Trophoblast cell (in vitro differentiated cells and primary cell): Measurements from ENCODE around the gene WDR54.

Experiments
- DNase-seq, 2 donors: peaks; one replicate each; pipeline ENCODE4 v3.0.0-alpha.2; 2016
- H2AFZ ChIP-seq: 2 replicates; pipeline ENCODE4 v1.6.1; 2013; ENCODE audit warnings: low read length, moderate library complexity, mild to moderate bottlenecking; ENCODE audit not compliant: insufficient read depth, poor library complexity
- H2AK5ac ChIP-seq: 2 replicates; pipeline ENCODE4 v1.6.1; 2013; ENCODE audit warnings: mild to moderate bottlenecking, low read length
- H2BK120ac ChIP-seq: 2 replicates; pipeline ENCODE4 v1.6.1; 2013; ENCODE audit warnings: low read length, mild to moderate bottlenecking, moderate library complexity; ENCODE audit not compliant: insufficient read depth, poor library complexity
- H2BK12ac ChIP-seq: 2 replicates; pipeline ENCODE4 v1.6.1; 2013; ENCODE audit warnings: mild to moderate bottlenecking, low read length, moderate library complexity
- H2BK5ac ChIP-seq: 2 replicates; pipeline ENCODE4 v1.6.1; 2013; ENCODE audit warnings: low read length, low read depth, moderate library complexity, mild to moderate bottlenecking; ENCODE audit not compliant: poor library complexity
- H3K14ac ChIP-seq: 2 replicates; pipeline ENCODE4 v1.6.1; 2013; ENCODE audit warnings: mild to moderate bottlenecking, low read length
- H3K18ac ChIP-seq: 2 replicates; pipeline ENCODE4 v1.6.1; 2013; ENCODE audit warnings: mild to moderate bottlenecking, low read length
- H3K23ac ChIP-seq: 2 replicates; pipeline ENCODE4 v1.6.1; 2013; ENCODE audit warnings: low read length
- H3K27ac ChIP-seq: 2 replicates; pipeline ENCODE4 v1.5.1; 2013; ENCODE audit warnings: low read depth, mild to moderate bottlenecking, inconsistent platforms, low read length, moderate library complexity
- H3K27me3 ChIP-seq: 2 replicates; pipeline ENCODE4 v1.6.1; 2013; ENCODE audit warnings: inconsistent platforms, mild to moderate bottlenecking, low read length, moderate library complexity; ENCODE audit not compliant: insufficient read depth
- H3K36me3 ChIP-seq, 2 experiments: 1 replicate in 1 of 2; 2 replicates in 1 of 2; pipeline ENCODE4 v1.6.1; 2013; ENCODE audit warnings: low read length in 2 of 2, mild to moderate bottlenecking in 2 of 2, moderate library complexity in 1 of 2; ENCODE audit not compliant: insufficient read depth in 2 of 2, control insufficient read depth in 1 of 2
- H3K4ac ChIP-seq: 2 replicates; pipeline ENCODE4 v1.6.1; 2013; ENCODE audit warnings: low read depth, mild to moderate bottlenecking, low read length, moderate library complexity
- H3K4me1 ChIP-seq, 2 experiments: 1 replicate in 1 of 2; 2 replicates in 1 of 2; pipeline ENCODE4 v1.6.1; 2013; ENCODE audit warnings: low read length in 2 of 2, mild to moderate bottlenecking in 2 of 2, moderate library complexity in 1 of 2; ENCODE audit not compliant: insufficient read depth in 2 of 2, control insufficient read depth in 1 of 2
- H3K4me2 ChIP-seq: 2 replicates; pipeline ENCODE4 v1.6.1; 2013; ENCODE audit warnings: inconsistent platforms, mild to moderate bottlenecking, low read length, moderate library complexity
- H3K4me3 ChIP-seq: 2 replicates; pipeline ENCODE4 v1.5.1; 2013; ENCODE audit warnings: mild to moderate bottlenecking, low read depth, low read length, inconsistent platforms
- H3K79me1 ChIP-seq: one replicate; pipeline ENCODE4 v1.6.1; 2013; ENCODE audit warnings: low read length
- H3K79me2 ChIP-seq: 2 replicates; pipeline ENCODE4 v1.6.1; 2013; ENCODE audit warnings: low read length, mild to moderate bottlenecking; ENCODE audit not compliant: control insufficient read depth, insufficient read depth, poor library complexity
- H3K9ac ChIP-seq: 2 replicates; pipeline ENCODE4 v1.6.1; 2013; ENCODE audit warnings: mild to moderate bottlenecking, low read length
- H3K9me3 ChIP-seq: 2 replicates; pipeline ENCODE4 v1.6.1; 2013; ENCODE audit warnings: low read depth, mild to moderate bottlenecking, control low read depth, inconsistent platforms, low read length; ENCODE audit not compliant: insufficient read depth
- H4K12ac ChIP-seq: 2 replicates; pipeline ENCODE4 v1.6.1; 2013; ENCODE audit warnings: low read depth, mild to moderate bottlenecking, low read length, moderate library complexity
- H4K8ac ChIP-seq: 2 replicates; pipeline ENCODE4 v1.6.1; 2013; ENCODE audit warnings: low read depth, mild to moderate bottlenecking, low read length, moderate library complexity
- H4K91ac ChIP-seq: one replicate; pipeline ENCODE4 v1.6.1; 2013; ENCODE audit warnings: low read depth, mild to moderate bottlenecking, low read length, moderate library complexity
- WGBS: extraction: QIAGEN DNeasy Blood & Tissue Kit; methylation state at CpG from one replicate; pipeline ENCODE4 v1.1.7; 2013; ENCODE audit warnings: missing lambda C conversion rate; ENCODE audit not compliant: insufficient read length, insufficient coverage; ENCODE audit errors: extremely low coverage; 5-methylcytosine and 5-hydroxymethylcytosine counted together

The WDR54 gene

DNA sequence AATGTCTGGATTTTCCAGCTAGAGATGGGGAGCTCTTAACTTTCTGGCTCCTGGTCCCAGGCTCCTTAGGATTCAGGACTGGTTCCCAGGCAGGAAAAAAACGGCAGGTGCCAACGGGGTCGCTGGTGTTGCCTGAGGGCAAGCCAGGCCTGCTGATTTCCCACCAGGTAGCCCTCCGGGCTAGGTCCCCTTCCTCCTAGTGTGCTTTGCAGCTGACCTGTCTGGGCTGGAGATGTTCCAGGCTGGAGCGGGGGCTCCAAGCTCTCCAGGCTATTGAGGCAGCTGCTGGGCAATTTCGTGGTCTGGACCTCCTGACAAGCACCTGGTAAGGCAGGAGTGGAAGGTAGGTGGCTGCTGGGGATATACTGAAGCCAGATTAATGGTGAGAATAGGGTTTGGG, 53.0 kb downstream of the WDR54 start:
- Histone ChIP-seq H2BK12ac (no peak overlapping the region), H3K36me3 (peaks cover 19% of the 10 kb centered on the region in 2 experiments), H3K4me1 (peaks cover 5 to 7% of the 10 kb centered on the region in 2 experiments), H3K4me3 (no peak overlapping the region), H2BK5ac (no peak overlapping the region), H3K4ac (no peak overlapping the region), H3K18ac (no peak overlapping the region), H4K8ac (no peak overlapping the region), H4K12ac (no peak overlapping the region), H3K79me1 (peaks cover 9% of the 10 kb centered on the region), H3K27me3 (no peaks in the 10 kb centered on the region), H2AFZ (no peak overlapping the region), H3K14ac (no peak overlapping the region), H3K27ac (no peak overlapping the region), H2BK120ac (no peak overlapping the region), H2AK5ac (no peak overlapping the region), H3K9ac (no peak overlapping the region), H3K4me2 (no peak overlapping the region), H4K91ac (no peak overlapping the region), H3K79me2 (peaks cover 3% of the 10 kb centered on the region), H3K9me3 (peaks cover 1% of the 10 kb centered on the region), H3K23ac (no peak overlapping the region)
- no CpG with 5 or more reads among the region's 6 CpGs for WGBS
- DNase-seq, result no peak

DNA sequence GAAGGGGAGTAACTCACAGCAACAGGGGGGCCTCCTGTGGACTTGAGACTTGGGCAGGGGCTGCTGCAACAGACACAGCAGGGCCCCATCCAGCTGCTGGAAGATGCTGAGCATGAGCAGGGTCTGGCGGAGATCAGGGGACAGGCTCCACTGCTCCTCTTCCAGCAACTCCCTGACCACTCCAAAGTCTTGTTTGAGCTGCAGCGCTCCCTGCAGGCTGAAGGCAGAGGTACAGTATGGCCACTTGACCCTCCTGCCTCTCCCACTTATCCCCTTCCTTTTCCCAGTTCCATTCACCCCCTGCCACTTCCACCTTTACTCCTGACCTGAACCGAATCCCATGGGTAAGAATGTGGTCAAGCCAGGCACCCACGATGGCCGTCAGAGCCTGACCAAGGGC, 53.4 kb downstream of the WDR54 start:
- H2BK5ac ChIP-seq, result no peak overlapping the region
- no peaks in the 10 kb centered on the region for H3K27me3 ChIP-seq
- no peak overlapping the region for H3K27ac ChIP-seq
- H3K18ac ChIP-seq, result no peak overlapping the region
- H3K9me3 ChIP-seq, result peaks cover 1% of the 10 kb centered on the region
- no peak overlapping the region for H4K12ac ChIP-seq
- H3K14ac ChIP-seq, result no peak overlapping the region
- H3K4me1 ChIP-seq, result peaks cover 5 to 7% of the 10 kb centered on the region in 2 experiments
- H3K9ac ChIP-seq, result no peak overlapping the region
- peaks cover 19 to 21% of the 10 kb centered on the region in 2 experiments for H3K36me3 ChIP-seq
- H4K8ac ChIP-seq, result no peak overlapping the region
- no peak overlapping the region for H3K4me3 ChIP-seq
- H2BK12ac ChIP-seq, result no peak overlapping the region
- no peak overlapping the region for H3K4ac ChIP-seq
- H2AK5ac ChIP-seq, result no peak overlapping the region
- peaks cover 3% of the 10 kb centered on the region for H3K79me2 ChIP-seq
- H3K23ac ChIP-seq, result no peak overlapping the region
- no peak overlapping the region for H3K4me2 ChIP-seq
- no peak for DNase-seq
- no peak overlapping the region for H4K91ac ChIP-seq
- peaks cover 9% of the 10 kb centered on the region for H3K79me1 ChIP-seq
- no peak overlapping the region for H2AFZ ChIP-seq
- no CpG with 5 or more reads among the region's 5 CpGs for WGBS
- H2BK120ac ChIP-seq, result no peak overlapping the region
